ENCODE results near the gene NPHS1. TPM values are rescaled to one million over a fixed set of nuclear protein-coding genes. Genes with fewer than 3 reads are reported as not detected.
"Not testable (repeated sequence)": the region's sequence is repeated elsewhere in the genome, so short reads cannot be mapped to it uniquely, and the experiment has no call there.

The NPHS1 gene
- polyA plus RNA-seq, 3 donors = 138 to 184 (median 158) TPM

DNA sequence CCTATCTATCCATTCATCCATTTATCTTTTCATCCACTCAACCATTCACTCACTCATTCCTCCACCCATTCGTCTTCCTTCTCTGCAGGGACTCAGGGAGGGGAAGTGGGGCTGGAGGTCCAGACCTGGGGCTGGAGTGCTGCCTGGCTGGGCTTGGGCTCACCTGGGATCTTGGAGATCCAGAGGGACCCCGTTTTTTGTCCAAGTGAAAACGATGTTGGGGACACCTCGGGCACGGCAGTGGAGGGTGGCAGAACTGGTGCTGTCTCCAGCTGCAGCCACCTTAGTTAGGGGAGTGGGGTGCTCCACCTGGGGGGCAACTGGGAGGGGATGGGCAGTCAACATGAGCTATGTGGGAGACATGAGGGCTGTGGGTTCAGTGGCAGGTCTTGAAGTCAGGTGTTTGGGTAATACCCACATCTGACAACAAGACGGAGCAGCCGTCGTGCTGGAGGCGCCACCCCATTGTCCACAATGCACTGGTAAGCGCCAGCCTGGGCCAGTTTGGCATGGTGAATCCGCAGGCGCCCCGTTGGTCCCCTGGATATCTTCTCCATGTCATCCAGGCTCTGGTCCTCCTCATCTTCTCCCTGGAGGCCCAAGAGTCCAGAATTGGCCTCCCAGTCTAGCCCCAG is 10.2 kb downstream of the NPHS1 start:
- DNase-seq (ENCODE audit: extremely low read depth in 1 of 11, low read depth in 9 of 11, low spot score in 4 of 11) = no peak

DNA sequence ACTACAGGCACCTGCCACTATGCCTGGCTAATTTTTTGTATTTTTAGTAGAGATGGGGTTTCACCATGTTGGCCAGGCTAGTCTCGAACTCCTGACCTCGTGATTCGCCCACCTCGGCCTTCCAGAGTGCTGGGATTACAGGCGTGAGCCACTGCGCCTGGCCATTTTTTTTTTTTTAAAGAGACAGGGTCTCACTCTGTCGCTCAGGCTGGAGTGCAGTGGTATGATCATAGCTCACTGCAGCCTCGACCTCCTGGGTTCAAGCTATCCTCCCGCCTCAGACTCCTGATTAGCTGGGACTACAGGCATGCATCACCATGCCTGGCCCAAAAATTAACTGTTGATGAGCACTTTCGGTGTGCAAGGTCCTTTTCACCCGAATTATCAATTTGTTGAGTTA is 16.2 kb downstream of the NPHS1 start:
- DNase-seq (ENCODE audit: extremely low read depth in 1 of 11, low read depth in 9 of 11, low spot score in 4 of 11) = not testable (repeated sequence)

DNA sequence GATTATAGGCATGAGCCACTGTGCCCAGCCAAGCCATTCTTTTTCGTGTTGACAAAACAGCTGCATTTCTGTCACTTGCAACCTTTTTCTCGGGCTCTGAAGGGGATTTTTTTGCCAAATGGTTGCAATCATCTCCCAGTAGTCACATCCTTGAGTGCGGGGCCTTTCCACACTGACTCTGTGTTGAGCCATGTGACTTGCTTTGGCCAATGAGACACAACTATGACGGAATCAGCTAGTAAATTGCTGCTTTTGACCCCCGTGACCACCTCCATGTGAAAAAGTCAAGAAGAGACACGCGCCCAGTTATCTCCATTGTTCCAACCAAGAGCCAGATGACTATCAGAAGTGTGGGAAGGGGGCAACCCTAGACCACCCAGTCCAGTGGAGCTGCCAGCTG is 18.3 kb downstream of the NPHS1 start:
- no peak for DNase-seq (ENCODE audit: extremely low read depth in 1 of 11, low read depth in 9 of 11, low spot score in 4 of 11)

DNA sequence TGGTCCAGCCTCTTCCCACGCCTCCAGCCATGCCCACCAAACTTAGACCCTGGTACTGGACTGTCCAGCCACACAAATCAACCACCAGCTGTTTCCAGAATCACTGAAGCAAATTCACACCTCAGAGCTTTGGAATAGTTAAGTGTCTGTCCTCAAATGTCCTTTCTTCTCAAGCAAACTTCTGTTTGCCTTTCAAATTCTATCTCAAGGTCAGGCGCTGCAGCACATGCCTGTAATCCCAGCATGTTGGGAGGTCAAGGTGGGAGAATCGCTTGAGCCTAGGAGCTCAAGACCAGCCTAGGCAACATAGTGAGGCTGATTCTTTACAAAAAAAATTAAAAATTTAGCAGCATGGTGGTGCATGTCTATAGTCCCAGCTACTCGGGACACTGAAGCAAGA is 20.2 kb downstream of the NPHS1 start:
- DNase-seq (ENCODE audit: extremely low read depth in 1 of 11, low read depth in 9 of 11, low spot score in 4 of 11) = no peak

DNA sequence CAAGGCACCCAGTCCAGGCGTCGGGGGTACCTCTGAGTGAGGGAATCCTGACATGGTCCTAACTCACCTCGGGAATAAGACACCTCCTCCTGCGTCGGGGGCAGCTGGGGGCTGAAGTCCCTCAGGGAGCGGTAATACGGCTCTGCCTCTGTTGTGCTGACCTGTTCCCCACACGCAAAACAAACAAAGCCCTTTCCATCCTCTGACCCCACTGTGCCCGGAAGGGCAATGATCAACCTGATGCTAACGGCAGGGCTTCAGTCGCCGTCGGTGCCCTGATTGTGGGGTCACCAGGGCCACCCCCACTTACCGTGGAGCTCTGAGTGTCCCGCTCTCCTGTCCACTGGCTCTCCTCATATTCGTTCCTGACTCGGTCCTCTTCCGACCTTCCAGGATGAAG is 21.3 kb downstream of the NPHS1 start:
- DNase-seq (ENCODE audit: extremely low read depth in 1 of 11, low read depth in 9 of 11, low spot score in 4 of 11) = no peak

DNA sequence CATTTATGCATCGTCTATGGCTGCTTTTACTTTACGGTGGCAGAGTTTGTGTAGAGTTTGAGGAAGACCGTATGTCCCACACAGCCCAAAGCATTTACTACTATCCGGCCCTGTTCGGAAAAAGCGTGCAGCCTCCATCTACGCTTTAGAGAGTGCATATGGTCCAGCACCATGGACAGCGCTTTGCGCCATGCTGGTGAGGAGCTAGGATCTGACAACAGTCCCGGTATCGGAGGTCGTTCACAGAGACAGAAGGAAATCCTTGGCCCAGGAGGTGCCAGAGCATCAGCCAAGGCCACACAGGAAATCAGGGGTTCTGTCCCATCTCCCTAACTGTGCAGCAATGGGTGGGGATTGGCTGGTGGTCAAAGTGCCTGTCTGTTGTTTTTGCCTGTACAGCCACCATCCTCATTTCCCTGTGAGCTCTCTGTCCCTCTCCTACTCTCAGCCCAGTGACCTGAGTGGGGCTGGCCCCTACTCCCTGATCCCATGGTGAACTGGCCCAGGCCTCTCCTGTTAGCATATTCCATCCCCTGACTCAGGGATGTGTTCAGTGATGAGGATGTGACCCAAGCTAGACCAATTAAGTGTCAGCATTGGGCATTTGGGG is 23.5 kb downstream of the NPHS1 start:
- peak; percentile 69 to 89 (median 80) for DNase-seq (ENCODE audit: extremely low read depth in 1 of 11, low read depth in 9 of 11, low spot score in 4 of 11)

DNA sequence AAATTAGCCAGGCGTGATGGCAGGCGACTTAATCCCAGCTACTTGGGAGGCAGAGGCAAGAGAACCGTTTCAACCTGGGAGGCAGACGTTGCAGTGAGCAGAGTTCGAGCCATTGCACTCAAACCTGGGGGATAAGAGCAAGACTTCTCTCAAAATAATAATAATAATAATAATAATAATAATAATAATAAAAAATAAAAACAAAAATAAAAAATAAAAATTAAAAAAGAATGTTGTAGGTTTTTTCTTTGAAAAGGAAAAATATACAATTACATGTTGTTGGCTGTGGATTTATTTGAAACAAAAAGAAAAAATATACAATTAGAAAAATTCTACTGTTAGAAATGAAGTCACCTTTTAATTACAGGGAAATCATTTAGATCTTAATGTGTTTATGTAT is 28.2 kb downstream of the NPHS1 start:
- DNase-seq (ENCODE audit: extremely low read depth in 1 of 11, low read depth in 9 of 11, low spot score in 4 of 11) = no peak

DNA sequence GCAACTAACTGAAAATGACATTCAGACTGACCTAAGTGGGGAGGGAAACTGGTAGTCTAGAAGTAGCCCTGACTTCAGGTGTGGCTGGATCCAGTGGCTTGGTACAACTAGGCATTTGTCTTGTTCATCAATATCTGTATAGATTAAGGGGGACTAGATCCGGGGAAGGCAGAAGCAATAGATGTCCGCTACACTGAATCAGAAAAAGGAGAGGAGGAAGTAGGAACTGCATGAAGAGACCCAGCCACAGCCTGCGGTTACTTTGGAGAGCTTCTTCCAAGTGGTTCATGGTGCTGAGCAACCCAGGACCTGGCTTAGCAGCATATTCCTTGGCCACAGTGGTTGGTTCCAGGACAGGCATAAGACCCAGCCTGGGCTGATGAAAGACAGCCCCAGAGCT is 29.7 kb downstream of the NPHS1 start:
- DNase-seq (ENCODE audit: extremely low read depth in 1 of 11, low read depth in 9 of 11, low spot score in 4 of 11) = no peak

DNA sequence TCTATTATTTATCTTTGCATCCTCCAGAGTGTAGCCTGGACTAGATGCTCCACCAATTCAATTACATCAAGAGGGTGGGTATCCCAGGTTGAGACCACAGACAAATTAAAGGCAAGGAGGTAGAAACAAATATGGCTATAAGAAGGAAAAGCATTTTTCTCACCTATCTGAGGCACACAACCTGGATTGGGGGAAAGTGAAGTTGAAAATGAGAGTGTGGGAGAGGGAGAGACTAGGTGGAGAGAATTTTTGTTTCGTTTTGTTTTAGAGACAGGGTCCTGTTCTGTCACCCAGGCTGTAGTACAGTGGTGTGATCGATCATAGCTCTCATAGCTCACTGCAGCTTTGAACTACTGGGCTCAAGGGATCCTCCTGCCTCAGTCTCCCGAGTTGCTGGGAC is 33.9 kb downstream of the NPHS1 start:
- DNase-seq (ENCODE audit: extremely low read depth in 1 of 11, low read depth in 9 of 11, low spot score in 4 of 11) = no peak

DNA sequence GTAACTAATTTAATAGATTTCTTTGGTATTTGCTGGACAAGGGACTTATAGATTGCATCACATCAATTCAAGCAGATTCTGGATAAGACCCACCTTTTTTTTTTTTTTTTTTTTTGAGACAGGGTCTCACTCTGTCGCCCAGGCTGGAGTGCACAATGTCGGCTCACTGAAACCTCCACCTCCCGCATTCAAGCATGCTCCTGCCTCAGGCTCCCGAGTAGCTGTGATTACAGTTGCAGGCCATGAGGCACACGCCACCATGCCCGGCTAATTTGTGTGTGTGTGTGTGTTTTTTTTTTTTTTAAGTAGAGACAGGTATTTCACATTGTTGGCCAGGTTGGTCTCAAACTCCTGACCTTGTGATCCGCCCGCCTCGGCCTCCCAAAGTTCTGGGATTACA is 35.5 kb downstream of the NPHS1 start:
- no peak for DNase-seq (ENCODE audit: extremely low read depth in 1 of 11, low read depth in 9 of 11, low spot score in 4 of 11)

DNA sequence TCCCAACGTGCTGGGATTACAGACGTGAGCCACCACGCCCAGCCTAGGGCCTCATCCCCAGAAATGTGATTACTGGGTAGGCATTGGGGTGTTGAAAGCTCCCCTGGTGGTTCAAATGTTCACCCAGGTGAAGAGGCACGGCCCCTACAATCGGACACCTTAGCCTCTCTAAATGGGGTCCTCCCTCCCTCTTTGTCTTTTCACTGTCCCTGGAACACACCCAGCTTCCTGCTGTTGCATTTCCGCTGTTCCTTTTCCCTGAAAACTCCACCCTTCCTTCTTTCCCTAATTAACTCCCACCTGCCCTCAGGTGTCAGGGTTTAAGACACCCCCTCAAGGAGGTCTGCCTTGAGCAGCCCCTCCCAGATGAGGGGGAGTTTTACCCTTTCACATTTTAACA is 36.0 kb downstream of the NPHS1 start:
- DNase-seq (ENCODE audit: extremely low read depth in 1 of 11, low read depth in 9 of 11, low spot score in 4 of 11) = no peak

DNA sequence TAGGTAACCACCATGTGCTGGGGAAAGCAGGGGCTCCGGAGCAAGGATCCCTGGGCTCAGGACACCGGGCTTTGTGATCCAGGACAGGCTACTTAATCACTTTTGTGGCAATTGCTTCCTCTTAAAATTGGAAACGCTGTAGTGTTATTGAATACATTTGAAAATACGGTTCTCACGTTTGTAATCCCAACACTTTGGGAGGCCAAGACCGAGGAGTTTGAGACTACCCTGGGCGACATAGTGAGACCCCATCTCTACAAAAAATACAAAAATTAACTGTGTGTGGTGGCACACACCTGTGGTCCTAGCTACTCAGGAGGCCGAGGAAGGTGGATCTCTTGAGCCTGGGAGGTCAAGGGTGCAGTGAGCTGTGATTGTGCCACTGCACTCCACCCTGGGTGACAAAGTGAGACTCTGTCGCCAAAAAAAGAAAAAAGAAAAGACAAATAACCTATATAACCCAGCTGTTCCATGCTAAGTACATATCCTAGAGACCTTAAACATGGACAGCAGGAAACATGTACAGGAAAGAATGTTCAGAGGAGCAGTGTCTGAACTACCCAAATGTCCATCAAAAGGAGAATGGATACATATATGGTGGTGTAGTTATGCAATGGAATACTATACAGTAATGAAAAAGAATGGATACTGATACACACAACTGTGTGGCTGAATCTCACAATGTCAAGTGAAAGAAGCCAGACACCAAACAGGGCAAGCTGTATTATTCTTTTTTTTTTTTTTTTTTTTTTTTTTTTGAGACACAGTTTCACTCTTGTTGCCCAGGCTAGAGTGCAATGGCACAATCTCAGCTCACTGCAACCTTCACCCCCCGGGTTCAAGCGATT is 39.0 kb downstream of the NPHS1 start:
- no peak for DNase-seq (ENCODE audit: extremely low read depth in 1 of 11, low read depth in 9 of 11, low spot score in 4 of 11)

DNA sequence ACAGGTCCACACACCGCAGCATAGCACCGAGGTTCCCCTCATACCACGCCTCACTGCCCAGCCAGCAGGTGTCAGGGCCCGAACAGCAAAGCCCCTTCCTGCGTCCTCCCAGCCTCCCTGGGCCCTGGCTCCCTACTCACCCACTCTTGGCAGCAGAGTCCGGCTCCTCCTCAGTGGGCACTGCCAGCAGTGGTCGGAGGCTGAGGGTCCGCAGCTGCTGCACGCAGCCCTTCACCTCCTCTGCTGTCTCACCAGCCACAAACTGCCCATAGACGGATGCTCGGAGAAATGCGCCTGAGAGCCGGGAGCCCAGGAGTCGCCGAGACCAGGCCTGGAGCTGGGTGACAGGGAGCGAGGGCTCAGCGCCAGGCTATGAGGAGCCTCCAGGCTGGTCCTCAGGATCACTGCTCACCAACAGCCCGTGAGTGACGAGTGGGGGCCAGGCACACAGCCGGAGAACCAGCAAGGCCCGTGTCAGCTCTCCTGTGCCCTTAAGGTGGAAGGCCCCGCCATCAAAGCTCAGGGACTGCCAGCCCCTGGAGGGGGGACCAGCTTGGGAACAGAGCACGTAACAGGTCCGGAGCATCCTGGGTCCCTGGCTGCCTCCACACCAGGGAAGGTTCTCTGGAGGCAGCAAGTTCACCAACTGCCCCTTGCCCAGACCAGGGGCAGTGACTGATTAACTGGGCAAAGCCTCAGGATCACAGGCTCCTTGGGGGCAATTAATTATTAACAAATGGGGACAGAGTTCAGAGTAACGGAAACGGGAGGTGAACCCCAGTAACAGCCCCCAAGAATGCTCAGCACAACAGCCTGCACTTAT is 39.9 kb downstream of the NPHS1 start, which contains the start of gene PRODH2:
Gene PRODH2 (minus strand): TSS at position 626 of the 823 bp plus-strand sequence. CDS start 40 bp downstream, at position 586.
- peak in 2 of 11 donors; percentile 4 to 25 for DNase-seq (ENCODE audit: extremely low read depth in 1 of 11, low read depth in 9 of 11, low spot score in 4 of 11)

DNA sequence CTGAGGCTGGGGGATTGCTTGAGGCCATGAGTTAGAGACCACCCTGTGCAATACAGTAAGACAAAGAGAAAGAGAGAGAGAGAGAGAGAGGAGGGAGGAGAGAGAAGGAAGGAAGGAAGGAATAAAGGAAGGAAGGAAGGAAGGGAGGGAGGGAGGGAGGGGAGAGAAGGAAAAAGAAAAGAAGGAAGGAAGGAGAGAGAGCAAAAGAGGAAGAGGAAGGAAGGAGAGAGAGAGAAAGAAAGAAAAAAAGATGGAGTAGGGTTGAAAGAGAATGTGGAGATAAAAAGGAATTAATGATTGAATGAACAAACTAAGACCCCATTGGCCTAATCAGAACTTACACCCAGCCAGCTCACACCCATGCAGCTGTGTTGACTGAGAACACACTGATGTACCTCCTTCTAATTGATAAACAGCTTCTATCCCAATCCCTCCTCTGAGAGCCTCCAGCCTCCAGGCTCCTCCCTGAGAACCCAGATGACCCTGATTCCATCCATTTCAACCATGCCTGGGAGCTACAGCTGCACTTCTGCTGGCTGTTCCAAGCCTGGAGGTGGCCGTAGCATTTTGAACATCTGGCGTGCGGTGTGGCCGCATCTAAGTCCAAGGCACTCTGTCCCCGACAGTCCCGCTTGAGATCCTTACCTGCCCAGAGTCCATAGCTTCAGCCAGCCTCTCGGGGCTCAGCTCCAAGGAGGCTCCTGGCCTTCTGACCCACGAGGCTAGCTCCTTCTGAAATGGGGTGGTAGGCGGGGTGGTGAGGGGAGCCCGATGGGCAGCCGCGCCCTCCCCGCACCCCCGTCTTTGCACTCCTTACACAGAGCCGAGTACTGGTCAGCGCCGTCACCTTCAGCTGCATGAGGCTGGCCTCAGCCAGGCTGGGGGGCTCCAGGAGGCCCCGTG is 40.7 kb downstream of the NPHS1 start:
- no peak for DNase-seq (ENCODE audit: extremely low read depth in 1 of 11, low read depth in 9 of 11, low spot score in 4 of 11)

DNA sequence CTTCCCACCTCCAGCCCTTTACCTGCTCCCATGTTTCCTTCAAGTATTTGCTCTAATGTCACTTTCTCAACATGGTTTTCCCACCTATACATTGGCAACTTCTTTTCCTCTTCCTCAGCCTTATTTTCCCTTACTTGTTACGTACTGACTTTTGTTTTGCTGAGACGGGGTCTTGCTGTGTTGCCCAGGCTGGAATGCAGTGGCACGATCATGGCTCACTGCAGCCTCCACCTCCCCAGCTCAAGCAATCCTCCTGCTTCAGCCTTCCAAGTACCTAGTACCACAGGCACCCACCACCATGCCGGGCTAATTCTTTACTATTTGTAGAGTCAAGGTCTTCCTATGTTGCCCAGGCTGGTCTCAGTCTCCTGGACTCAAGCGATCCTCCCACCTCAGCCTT is 44.7 kb downstream of the NPHS1 start:
- DNase-seq (ENCODE audit: extremely low read depth in 1 of 11, low read depth in 9 of 11, low spot score in 4 of 11) = no peak

DNA sequence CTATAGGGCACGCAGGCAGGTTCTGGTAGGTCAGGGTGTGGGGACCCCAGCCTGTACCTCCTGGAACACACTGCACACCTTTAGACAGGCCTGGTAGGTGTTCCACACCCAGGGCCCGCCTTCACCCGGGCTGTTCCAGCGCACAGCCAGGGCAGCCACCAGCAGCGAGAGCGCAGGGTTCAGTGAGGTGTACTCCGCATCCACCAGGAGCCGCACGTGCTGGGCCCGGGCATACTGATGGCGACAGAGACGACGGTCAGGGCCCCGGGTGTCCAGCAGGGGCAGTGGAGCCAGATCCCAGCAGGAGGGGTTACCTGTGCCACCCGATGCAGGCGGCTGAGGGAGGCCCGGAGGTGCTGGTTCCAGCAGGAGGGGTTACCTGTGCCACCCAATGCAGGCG is 45.7 kb downstream of the NPHS1 start:
- no peak for DNase-seq (ENCODE audit: extremely low read depth in 1 of 11, low read depth in 9 of 11, low spot score in 4 of 11)

DNA sequence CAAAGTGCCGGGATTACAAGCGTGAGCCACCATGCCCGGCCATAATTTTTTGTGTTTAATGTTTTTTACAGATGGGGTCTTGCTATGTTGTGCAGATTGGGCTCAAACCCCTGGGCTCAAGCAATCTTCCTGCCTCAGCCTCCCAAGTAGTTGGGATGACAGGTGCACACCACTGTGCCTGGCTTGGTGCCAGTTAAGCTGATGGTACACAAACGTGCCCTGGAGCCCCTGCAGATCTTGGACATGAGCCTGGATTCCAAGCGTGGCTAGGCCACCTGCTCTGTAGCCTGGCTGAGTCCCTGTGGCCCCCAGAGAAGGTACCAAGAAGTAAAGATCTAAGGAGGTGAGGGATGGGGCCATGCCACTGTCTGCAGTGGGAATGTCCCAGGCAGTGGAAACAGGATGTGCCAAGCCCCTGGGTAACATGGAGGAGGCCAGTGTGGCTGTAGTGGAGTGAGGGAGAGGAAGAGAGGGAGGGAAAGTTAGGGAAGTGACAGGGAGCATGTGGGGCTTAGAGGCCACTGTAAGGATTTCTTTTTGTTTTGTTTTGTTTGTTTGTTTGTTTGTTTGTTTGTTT is 46.7 kb downstream of the NPHS1 start:
- no peak for DNase-seq (ENCODE audit: extremely low read depth in 1 of 11, low read depth in 9 of 11, low spot score in 4 of 11)

DNA sequence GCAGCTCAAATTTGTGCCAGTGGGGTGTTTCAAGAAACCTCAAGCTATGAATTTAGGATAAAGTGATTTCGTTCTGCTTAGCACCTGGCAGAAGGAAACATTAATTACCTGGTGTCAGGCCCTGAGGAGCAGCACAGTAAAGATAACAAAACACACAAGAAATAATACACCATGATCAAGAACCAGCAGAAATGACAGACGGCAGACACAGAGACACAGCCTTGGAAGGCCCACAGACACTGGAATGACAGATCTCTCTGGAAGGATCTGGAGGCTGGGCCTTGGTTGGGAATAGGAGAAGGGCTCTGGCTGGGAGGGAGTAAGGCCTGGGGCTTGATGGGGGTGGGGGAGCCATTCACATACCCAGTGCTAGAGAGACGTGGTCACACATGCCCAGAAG is 50.5 kb downstream of the NPHS1 start:
- no peak for DNase-seq (ENCODE audit: extremely low read depth in 1 of 11, low read depth in 9 of 11, low spot score in 4 of 11)
